ENCODE data around the gene FXR2. TPM values are rescaled to one million over a fixed set of nuclear protein-coding genes. Genes with fewer than 3 reads are reported as not detected.

The FXR2 gene
- total and polyA plus RNA-seq, 4 donors = 6.8 to 18.3 (median 14.8) TPM

- Histone ChIP-seq H3K9me3 (ENCODE audit: control insufficient read depth in 4 of 4, low read length in 3 of 4) (no peaks in the 10 kb centered on the region), H3K4me1 (ENCODE audit: control insufficient read depth in 4 of 4, insufficient read depth in 4 of 4, low read length in 3 of 4) (peaks cover 7 to 47% (median 38%) of the 10 kb centered on the region in 4 donors), H3K27me3 (ENCODE audit: control insufficient read depth in 4 of 4, insufficient read depth in 4 of 4, low read length in 3 of 4) (no peaks in the 10 kb centered on the region), H3K27ac (ENCODE audit: low read depth in 1 of 2, low read length in 2 of 2) (peak overlapping the region; percentile 95 to 98), H3K9ac (ENCODE audit: low read depth in 1 of 2, low read length in 2 of 2) (peak overlapping the region; percentile 66 to 85), H3K36me3 (ENCODE audit: control insufficient read depth in 4 of 4, insufficient read depth in 3 of 4, low read depth in 1 of 4, low read length in 3 of 4) (peaks cover 22 to 58% (median 43%) of the 10 kb centered on the region in 4 donors), H3K4me3 (ENCODE audit: low read depth in 1 of 3, low read length in 3 of 3) (peak overlapping the region; percentile 80 to 94 (median 91))
- TF ChIP-seq FOXA1 (IDR thresholded peaks at IDR 0.05) (no peak), EGR1 (IDR thresholded peaks at IDR 0.05; ENCODE audit: low read depth in 2 of 2) (no peak), GABPA (IDR thresholded peaks at IDR 0.05 in 1 of 2, conservative IDR thresholded peaks at IDR 0.05 in 1 of 2) (peak in 1 of 2 donors; percentile 78), YY1 (IDR thresholded peaks at IDR 0.05) (peak; percentile 66), MAX (IDR thresholded peaks at IDR 0.05) (peak; percentile 47), SP1 (IDR thresholded peaks at IDR 0.05) (peak; percentile 53), RXRA (IDR thresholded peaks at IDR 0.05) (peak; percentile 69 to 87), RAD21 (IDR thresholded peaks at IDR 0.05) (no peak), HNF4A (conservative IDR thresholded peaks at IDR 0.05) (no peak)
- TF ChIP-seq, protein P1, sequence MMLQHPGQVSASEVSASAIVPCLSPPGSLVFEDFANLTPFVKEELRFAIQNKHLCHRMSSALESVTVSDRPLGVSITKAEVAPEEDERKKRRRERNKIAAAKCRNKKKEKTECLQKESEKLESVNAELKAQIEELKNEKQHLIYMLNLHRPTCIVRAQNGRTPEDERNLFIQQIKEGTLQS (IDR thresholded peaks at IDR 0.05) = no peak
- TF ChIP-seq, protein P2, sequence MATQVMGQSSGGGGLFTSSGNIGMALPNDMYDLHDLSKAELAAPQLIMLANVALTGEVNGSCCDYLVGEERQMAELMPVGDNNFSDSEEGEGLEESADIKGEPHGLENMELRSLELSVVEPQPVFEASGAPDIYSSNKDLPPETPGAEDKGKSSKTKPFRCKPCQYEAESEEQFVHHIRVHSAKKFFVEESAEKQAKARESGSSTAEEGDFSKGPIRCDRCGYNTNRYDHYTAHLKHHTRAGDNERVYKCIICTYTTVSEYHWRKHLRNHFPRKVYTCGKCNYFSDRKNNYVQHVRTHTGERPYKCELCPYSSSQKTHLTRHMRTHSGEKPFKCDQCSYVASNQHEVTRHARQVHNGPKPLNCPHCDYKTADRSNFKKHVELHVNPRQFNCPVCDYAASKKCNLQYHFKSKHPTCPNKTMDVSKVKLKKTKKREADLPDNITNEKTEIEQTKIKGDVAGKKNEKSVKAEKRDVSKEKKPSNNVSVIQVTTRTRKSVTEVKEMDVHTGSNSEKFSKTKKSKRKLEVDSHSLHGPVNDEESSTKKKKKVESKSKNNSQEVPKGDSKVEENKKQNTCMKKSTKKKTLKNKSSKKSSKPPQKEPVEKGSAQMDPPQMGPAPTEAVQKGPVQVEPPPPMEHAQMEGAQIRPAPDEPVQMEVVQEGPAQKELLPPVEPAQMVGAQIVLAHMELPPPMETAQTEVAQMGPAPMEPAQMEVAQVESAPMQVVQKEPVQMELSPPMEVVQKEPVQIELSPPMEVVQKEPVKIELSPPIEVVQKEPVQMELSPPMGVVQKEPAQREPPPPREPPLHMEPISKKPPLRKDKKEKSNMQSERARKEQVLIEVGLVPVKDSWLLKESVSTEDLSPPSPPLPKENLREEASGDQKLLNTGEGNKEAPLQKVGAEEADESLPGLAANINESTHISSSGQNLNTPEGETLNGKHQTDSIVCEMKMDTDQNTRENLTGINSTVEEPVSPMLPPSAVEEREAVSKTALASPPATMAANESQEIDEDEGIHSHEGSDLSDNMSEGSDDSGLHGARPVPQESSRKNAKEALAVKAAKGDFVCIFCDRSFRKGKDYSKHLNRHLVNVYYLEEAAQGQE (IDR thresholded peaks at IDR 0.05) = no peak
- TF ChIP-seq, protein P3, sequence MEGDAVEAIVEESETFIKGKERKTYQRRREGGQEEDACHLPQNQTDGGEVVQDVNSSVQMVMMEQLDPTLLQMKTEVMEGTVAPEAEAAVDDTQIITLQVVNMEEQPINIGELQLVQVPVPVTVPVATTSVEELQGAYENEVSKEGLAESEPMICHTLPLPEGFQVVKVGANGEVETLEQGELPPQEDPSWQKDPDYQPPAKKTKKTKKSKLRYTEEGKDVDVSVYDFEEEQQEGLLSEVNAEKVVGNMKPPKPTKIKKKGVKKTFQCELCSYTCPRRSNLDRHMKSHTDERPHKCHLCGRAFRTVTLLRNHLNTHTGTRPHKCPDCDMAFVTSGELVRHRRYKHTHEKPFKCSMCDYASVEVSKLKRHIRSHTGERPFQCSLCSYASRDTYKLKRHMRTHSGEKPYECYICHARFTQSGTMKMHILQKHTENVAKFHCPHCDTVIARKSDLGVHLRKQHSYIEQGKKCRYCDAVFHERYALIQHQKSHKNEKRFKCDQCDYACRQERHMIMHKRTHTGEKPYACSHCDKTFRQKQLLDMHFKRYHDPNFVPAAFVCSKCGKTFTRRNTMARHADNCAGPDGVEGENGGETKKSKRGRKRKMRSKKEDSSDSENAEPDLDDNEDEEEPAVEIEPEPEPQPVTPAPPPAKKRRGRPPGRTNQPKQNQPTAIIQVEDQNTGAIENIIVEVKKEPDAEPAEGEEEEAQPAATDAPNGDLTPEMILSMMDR (IDR thresholded peaks at IDR 0.05; ENCODE audit: low read depth, low read length, missing input control) = no peak
- TF ChIP-seq, protein P4, sequence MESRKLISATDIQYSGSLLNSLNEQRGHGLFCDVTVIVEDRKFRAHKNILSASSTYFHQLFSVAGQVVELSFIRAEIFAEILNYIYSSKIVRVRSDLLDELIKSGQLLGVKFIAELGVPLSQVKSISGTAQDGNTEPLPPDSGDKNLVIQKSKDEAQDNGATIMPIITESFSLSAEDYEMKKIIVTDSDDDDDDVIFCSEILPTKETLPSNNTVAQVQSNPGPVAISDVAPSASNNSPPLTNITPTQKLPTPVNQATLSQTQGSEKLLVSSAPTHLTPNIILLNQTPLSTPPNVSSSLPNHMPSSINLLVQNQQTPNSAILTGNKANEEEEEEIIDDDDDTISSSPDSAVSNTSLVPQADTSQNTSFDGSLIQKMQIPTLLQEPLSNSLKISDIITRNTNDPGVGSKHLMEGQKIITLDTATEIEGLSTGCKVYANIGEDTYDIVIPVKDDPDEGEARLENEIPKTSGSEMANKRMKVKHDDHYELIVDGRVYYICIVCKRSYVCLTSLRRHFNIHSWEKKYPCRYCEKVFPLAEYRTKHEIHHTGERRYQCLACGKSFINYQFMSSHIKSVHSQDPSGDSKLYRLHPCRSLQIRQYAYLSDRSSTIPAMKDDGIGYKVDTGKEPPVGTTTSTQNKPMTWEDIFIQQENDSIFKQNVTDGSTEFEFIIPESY (IDR thresholded peaks at IDR 0.05) = no peak
- DNase-seq (ENCODE audit: low spot score) = peak; percentile 84
- under 1% methylated on average over 71 of the region's 71 CpGs for WGBS
Observed at GRCh38 chr17:7573324-7574080, 41.2 kb downstream of the FXR2 start.

Data from liver (tissue), 9 donors.